HepG2 (cell line): ENCODE results near the gene MCAM.

ENCODE experiments used
- BRCA1 ChIP-seq: sonication (generic); formaldehyde crosslinking; IDR thresholded peaks from 2 replicates; pipeline ENCODE4 v1.4.0; 2020; ENCODE audit warnings: missing genetic modification reagents
- SETDB1 ChIP-seq: sonication (generic); formaldehyde crosslinking; IDR thresholded peaks from 2 replicates; pipeline ENCODE4 v1.5.1; 2020; ENCODE audit warnings: missing genetic modification reagents, mild to moderate bottlenecking, borderline replicate concordance
- SMARCE1 ChIP-seq: fragments of 450-650 bp; IDR thresholded peaks from 2 replicates; pipeline ENCODE4 v1.6.1; 2017; ENCODE audit warnings: borderline replicate concordance
- ZNF274 ChIP-seq: sonication (generic); formaldehyde crosslinking; IDR thresholded peaks from 2 replicates; pipeline ENCODE4 v1.5.1; 2020; ENCODE audit warnings: mild to moderate bottlenecking, missing genetic modification reagents
- TF ChIP-seq, protein P1 (sequence below): sonication (generic); formaldehyde crosslinking; IDR thresholded peaks from 2 replicates; pipeline ENCODE4 v1.5.0; 2020; ENCODE audit warnings: mild to moderate bottlenecking, missing genetic modification reagents, moderate library complexity
- TF ChIP-seq, protein P2 (sequence below): sonication (generic); formaldehyde crosslinking; IDR thresholded peaks from 2 replicates; pipeline ENCODE4 v1.9.0; 2021; ENCODE audit warnings: missing genetic modification reagents, mild to moderate bottlenecking, borderline replicate concordance

DNA sequence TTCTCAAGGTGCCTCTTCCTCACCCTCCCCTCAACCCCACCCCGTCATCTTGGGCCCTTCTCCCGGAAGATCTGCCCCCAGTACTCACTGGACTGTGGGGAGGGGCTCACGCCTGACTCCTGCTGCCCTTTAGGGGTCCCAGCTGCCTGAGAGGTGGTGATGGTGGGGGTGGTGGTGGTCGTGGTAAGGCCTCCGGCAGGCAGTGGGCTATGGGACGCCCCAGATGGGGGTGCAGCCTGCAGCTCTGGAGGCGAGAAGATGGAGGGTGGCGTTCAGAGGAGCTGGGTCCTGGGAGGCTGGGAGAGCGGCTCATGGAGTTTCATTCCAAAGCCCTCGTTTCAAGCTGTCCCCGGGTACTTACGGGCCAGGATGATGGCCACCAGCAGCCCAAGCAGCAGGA, 28.8 kb upstream of the MCAM start:
- TF ChIP-seq BRCA1 (CRISPR knock-in tag) (no peak), ZNF274 (no peak), SMARCE1 (no peak), SETDB1 (no peak)
- TF ChIP-seq, protein P1, sequence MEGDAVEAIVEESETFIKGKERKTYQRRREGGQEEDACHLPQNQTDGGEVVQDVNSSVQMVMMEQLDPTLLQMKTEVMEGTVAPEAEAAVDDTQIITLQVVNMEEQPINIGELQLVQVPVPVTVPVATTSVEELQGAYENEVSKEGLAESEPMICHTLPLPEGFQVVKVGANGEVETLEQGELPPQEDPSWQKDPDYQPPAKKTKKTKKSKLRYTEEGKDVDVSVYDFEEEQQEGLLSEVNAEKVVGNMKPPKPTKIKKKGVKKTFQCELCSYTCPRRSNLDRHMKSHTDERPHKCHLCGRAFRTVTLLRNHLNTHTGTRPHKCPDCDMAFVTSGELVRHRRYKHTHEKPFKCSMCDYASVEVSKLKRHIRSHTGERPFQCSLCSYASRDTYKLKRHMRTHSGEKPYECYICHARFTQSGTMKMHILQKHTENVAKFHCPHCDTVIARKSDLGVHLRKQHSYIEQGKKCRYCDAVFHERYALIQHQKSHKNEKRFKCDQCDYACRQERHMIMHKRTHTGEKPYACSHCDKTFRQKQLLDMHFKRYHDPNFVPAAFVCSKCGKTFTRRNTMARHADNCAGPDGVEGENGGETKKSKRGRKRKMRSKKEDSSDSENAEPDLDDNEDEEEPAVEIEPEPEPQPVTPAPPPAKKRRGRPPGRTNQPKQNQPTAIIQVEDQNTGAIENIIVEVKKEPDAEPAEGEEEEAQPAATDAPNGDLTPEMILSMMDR: no peak
- TF ChIP-seq, protein P2, sequence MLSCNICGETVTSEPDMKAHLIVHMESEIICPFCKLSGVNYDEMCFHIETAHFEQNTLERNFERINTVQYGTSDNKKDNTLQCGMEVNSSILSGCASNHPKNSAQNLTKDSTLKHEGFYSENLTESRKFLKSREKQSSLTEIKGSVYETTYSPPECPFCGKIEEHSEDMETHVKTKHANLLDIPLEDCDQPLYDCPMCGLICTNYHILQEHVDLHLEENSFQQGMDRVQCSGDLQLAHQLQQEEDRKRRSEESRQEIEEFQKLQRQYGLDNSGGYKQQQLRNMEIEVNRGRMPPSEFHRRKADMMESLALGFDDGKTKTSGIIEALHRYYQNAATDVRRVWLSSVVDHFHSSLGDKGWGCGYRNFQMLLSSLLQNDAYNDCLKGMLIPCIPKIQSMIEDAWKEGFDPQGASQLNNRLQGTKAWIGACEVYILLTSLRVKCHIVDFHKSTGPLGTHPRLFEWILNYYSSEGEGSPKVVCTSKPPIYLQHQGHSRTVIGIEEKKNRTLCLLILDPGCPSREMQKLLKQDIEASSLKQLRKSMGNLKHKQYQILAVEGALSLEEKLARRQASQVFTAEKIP (CRISPR knock-in tag): no peak
